ENCODE measurements around the gene DUSP1. TPM values are rescaled to one million over a fixed set of nuclear protein-coding genes. Genes with fewer than 3 reads are reported as not detected.

DUSP1 gene
- total and polyA plus RNA-seq, 2 of the 13 experiments (the other 11 are each of a cell fraction or from before 2014, with no cell fraction given) = 27.1 to 55.5 TPM

GRCh38 chr5:172793577-172794488 lies 22.8 kb upstream of the DUSP1 start (continued):
- TF ChIP-seq HNF4A (CRISPR knock-in tag; IDR thresholded peaks at IDR 0.05) = peak; percentile 88
- no peak for TF ChIP-seq ZNF737 (CRISPR knock-in tag; IDR thresholded peaks at IDR 0.05; ENCODE audit: borderline replicate concordance)
- 0 out of 2 replicates have a peak, but pooled peaks have one; percentile 25 for TF ChIP-seq ARNT2 (CRISPR knock-in tag; IDR thresholded peaks at IDR 0.05; ENCODE audit: low read depth)
- peak; percentile 59 for TF ChIP-seq SAP130 (CRISPR knock-in tag; IDR thresholded peaks at IDR 0.05; ENCODE audit: low read depth)
- no peak; the same call in 1 of the 2 replicates for TF ChIP-seq ZNF816 (CRISPR knock-in tag; IDR thresholded peaks at IDR 0.05; ENCODE audit: borderline replicate concordance)
- no peak for TF ChIP-seq ZBTB7B (CRISPR knock-in tag; IDR thresholded peaks at IDR 0.05)
- TF ChIP-seq ZNF788 (CRISPR knock-in tag; IDR thresholded peaks at IDR 0.05; ENCODE audit: borderline replicate concordance) = peak; percentile 23; the same call in 1 of the 2 replicates
- no peak for TF ChIP-seq CENPT (CRISPR knock-in tag; IDR thresholded peaks at IDR 0.05; ENCODE audit: low read depth)
- peak; percentile 62; the same call in 1 of the 2 replicates for TF ChIP-seq ZSCAN20 (CRISPR knock-in tag; IDR thresholded peaks at IDR 0.05; ENCODE audit: borderline replicate concordance)
- TF ChIP-seq SMAD3 (CRISPR knock-in tag; IDR thresholded peaks at IDR 0.05) = peak; percentile 33; the same call in 1 of the 2 replicates
- peak; percentile 49; the same call in 1 of the 2 replicates for TF ChIP-seq PPARG (CRISPR knock-in tag; conservative IDR thresholded peaks at IDR 0.05)
- TF ChIP-seq CERS6 (CRISPR knock-in tag; IDR thresholded peaks at IDR 0.05) = no peak
- no peak for TF ChIP-seq CBX5 (CRISPR knock-in tag; IDR thresholded peaks at IDR 0.05; ENCODE audit: borderline replicate concordance)
- TF ChIP-seq RCOR2 (CRISPR knock-in tag; IDR thresholded peaks at IDR 0.05) = peak; percentile 74
- no peak for TF ChIP-seq ZNF660 (CRISPR knock-in tag; IDR thresholded peaks at IDR 0.05; ENCODE audit: borderline replicate concordance, low read depth)
- TF ChIP-seq JARID2 (CRISPR knock-in tag; IDR thresholded peaks at IDR 0.05; ENCODE audit: insufficient replicate concordance) = no peak
- no peak for TF ChIP-seq SKIL (CRISPR knock-in tag; IDR thresholded peaks at IDR 0.05; ENCODE audit: borderline replicate concordance)
- TF ChIP-seq SOX5 (CRISPR knock-in tag; IDR thresholded peaks at IDR 0.05; ENCODE audit: borderline replicate concordance) = peak; percentile 17; the same call in 1 of the 2 replicates
- TF ChIP-seq ARNTL (CRISPR knock-in tag; IDR thresholded peaks at IDR 0.05) = no peak
- TF ChIP-seq SIX4 (CRISPR knock-in tag; IDR thresholded peaks at IDR 0.05) = no peak
- peak; percentile 38; the same call in 1 of the 2 replicates for TF ChIP-seq GFI1 (CRISPR knock-in tag; IDR thresholded peaks at IDR 0.05; ENCODE audit: borderline replicate concordance)
- 0 out of 2 replicates have a peak, but pooled peaks have one; percentile 40 for TF ChIP-seq POLR2G (IDR thresholded peaks at IDR 0.05; ENCODE audit: low read depth, low read length)
- peak; percentile 33; the same call in 1 of the 2 replicates for TF ChIP-seq ARID2 (CRISPR knock-in tag; IDR thresholded peaks at IDR 0.05; ENCODE audit: borderline replicate concordance)
- peak; percentile 9; the same call in 1 of the 2 replicates for TF ChIP-seq ZNF619 (CRISPR knock-in tag; IDR thresholded peaks at IDR 0.05)
- TF ChIP-seq RBM22 (optimal IDR thresholded peaks at IDR 0.05; ENCODE audit: low read length) = no peak
